Osteocyte (in vitro differentiated cells): ENCODE measurements around the gene PRRC2A. TPM values are rescaled to one million over a fixed set of nuclear protein-coding genes. Genes with fewer than 3 reads are reported as not detected.
A peak's percentile ranks its signal among the peaks of the same experiment; 100 is the strongest.

Experiments used
- DNase-seq: peaks from one replicate; pipeline ENCODE4 v3.0.0; 2021; ENCODE audit warnings: mixed read lengths; ENCODE audit not compliant: unreplicated experiment; ENCODE audit errors: extremely low spot score
- H3K27ac Mint-ChIP-seq: one replicate; pipeline ENCODE4 v1.8.0; 2021; ENCODE audit warnings: mild to moderate bottlenecking, mixed read lengths; ENCODE audit not compliant: unreplicated experiment
- H3K27me3 Mint-ChIP-seq: one replicate; pipeline ENCODE4 v1.8.0; 2021; ENCODE audit warnings: mixed read lengths; ENCODE audit not compliant: unreplicated experiment
- H3K36me3 Mint-ChIP-seq: one replicate; pipeline ENCODE4 v1.8.0; 2021; ENCODE audit warnings: mixed read lengths; ENCODE audit not compliant: unreplicated experiment
- H3K4me1 Mint-ChIP-seq: one replicate; pipeline ENCODE4 v1.8.0; 2021; ENCODE audit warnings: mixed read lengths; ENCODE audit not compliant: unreplicated experiment
- H3K4me3 Mint-ChIP-seq: one replicate; pipeline ENCODE4 v1.8.0; 2021; ENCODE audit warnings: mild to moderate bottlenecking, moderate library complexity, mixed read lengths; ENCODE audit not compliant: unreplicated experiment
- H3K9me3 Mint-ChIP-seq: one replicate; pipeline ENCODE4 v1.8.0; 2021; ENCODE audit warnings: mixed read lengths; ENCODE audit not compliant: unreplicated experiment
- CTCF ChIP-seq: fragments of 200-600 bp; sonication (generic); IDR thresholded peaks from 2 replicates; pipeline ENCODE4 v1.5.0; 2021; ENCODE audit warnings: antibody characterized with exemption, mild to moderate bottlenecking, moderate library complexity
- total RNA-seq: library from RNA; stranded (reverse); gene quantifications from 2 replicates; pipeline ENCODE4 v1.2.1, GENCODE V29; 2021

The PRRC2A gene
- total RNA-seq, 1 donor from 2014 or later = 205 TPM

- no peak for DNase-seq
- Mint-ChIP-seq H3K9me3 (no peaks in the 10 kb centered on the region), H3K27ac (peak overlapping the region; percentile 92), H3K36me3 (peaks cover 12% of the 10 kb centered on the region), H3K4me3 (peak overlapping the region; percentile 82), H3K27me3 (no peaks in the 10 kb centered on the region), H3K4me1 (peaks cover 61% of the 10 kb centered on the region)
- no peak for TF ChIP-seq CTCF
These were observed 41.0 kb downstream of the PRRC2A start for GRCh38 chr6:31661262-31662123.

DNA sequence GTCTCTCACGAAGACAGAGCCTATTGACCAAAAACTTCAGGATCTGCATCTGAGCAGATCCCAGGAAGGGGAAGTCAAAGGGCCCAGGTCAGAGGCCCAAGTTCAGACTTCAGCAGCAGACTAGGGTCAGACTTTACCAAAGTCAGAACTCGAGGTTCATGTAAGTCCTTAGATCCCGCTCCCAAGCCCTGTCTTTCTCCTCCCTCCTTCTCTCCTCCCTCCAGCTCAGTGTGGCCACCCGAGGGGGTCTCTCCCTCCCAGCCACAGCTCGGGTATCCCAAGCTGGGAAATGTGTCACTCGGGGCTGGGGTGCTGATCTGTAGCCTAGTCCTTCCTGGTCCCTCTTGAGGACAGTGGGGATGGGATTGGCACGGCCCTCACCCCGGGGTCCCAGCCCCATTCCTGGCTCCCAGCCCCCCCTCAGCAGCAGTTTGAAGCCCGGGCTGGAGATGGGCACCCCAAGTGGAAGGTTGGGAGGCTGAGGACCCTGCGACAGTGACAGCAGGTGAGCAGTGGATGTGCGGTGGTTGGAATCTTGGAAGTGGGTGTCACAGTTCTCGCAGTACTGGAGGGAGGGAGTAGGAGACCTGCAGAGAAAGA is 41.7 kb downstream of the PRRC2A start:
- peaks cover 66% of the 10 kb centered on the region for H3K4me1 Mint-ChIP-seq
- no peaks in the 10 kb centered on the region for H3K9me3 Mint-ChIP-seq
- peaks cover 12% of the 10 kb centered on the region for H3K36me3 Mint-ChIP-seq
- H3K27ac Mint-ChIP-seq = peak overlapping the region; percentile 41
- no peak for DNase-seq
- peak overlapping the region; percentile 44 for H3K4me3 Mint-ChIP-seq
- H3K27me3 Mint-ChIP-seq = no peaks in the 10 kb centered on the region
- TF ChIP-seq CTCF = no peak

DNA sequence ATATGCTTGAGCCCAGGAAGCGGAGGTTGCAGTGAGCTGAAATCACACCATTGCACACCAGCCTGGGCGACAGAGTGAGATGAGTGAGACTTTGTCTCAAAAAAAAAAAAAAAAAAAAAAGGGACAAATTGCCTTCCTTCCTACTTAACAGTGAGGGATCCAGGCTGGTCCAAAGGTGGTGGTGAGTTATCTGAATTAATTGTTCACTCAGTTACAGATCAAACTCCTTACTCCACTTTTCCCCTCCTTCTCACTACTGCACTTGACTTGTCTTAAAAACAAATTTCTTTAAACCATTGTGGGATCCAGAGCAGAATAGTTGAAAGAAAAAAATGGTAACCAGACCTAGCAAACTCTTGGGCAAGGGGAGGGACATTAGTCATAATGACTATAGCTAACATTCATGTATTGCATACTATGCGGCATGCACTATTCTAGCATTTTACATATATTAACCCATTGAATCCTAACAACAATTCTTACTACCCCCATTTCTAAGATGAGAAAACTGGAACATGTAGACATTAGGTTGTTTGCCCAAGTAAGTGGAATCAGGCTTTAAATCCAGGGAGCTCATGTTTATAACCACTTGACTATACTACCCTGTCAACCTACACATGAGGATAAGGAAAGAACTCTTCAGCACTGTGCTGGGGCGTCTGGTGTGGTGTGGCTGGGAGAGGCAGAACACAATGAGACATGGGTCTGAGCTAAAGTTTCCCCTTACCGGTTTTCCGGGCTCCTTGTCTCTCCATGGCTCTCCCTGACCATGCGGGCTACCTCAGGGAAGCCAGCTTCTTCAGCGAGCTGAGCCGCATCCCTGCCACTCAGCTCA is 42.8 kb downstream of the PRRC2A start:
- peak overlapping the region; percentile 96 for H3K27ac Mint-ChIP-seq
- no peaks in the 10 kb centered on the region for H3K27me3 Mint-ChIP-seq
- TF ChIP-seq CTCF = no peak
- peaks cover 64% of the 10 kb centered on the region for H3K4me1 Mint-ChIP-seq
- H3K9me3 Mint-ChIP-seq = no peaks in the 10 kb centered on the region
- peak overlapping the region; percentile 95 for H3K4me3 Mint-ChIP-seq
- peaks cover 18% of the 10 kb centered on the region for H3K36me3 Mint-ChIP-seq
- no peak for DNase-seq

DNA sequence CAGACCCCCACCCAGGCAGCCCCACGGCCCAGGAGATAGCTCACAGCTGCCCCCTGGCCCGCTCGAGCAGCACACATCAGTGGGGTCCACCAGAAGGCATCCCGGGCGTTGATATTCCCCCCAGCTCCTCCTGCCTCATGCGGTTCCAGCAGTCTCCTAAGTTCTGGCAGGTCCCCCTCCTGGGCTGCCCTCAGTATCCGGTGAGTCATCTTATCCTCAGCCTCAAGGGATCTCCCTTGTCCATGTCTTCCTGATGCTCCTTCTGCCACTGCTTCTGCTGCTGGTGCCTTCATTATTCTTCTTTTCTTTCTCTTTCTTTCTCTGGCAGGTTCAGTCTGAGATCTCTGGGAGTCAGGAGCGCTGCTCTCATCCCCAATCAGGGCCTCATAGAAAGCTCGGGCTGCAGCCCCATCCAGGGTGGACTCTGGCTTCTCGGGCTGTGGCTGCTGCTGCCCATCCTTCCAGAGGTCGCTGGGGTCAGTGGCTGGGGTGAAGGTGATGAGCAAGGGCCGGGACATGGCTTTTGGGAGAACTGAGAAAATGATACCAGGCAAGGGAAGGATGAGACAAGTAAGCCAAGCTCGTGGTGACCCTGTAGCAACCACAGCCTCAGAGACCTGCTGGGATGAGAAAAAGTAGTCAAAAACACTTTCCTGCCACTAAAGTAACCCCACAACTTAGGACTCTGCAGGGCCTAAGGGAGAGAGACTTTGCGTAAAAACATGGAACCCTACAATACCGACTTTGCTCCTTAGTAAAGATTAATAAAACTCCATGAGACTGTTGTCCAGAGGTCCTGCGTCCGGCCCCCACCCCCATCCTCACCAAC is 43.7 kb downstream of the PRRC2A start:
- Mint-ChIP-seq H3K4me3 (peak overlapping the region; percentile 95), H3K36me3 (peaks cover 23% of the 10 kb centered on the region), H3K27me3 (no peaks in the 10 kb centered on the region), H3K27ac (peak overlapping the region; percentile 96), H3K9me3 (no peaks in the 10 kb centered on the region), H3K4me1 (peaks cover 56% of the 10 kb centered on the region)
- DNase-seq = no peak
- TF ChIP-seq CTCF = no peak
